ENCODE data around the gene GRIA3.
A peak's percentile ranks its signal among the peaks of the same experiment; 100 is the strongest.

GRIA3 gene

GRCh38 chrX:123282241-123282640 is 98.2 kb downstream of the GRIA3 start:
- DNase-seq, result no peak

- peak; percentile 65 for DNase-seq
These were observed 99.3 kb downstream of the GRIA3 start for GRCh38 chrX:123283407-123283806.

GRCh38 chrX:123291623-123292022 is 107.5 kb downstream of the GRIA3 start:
- peak; percentile 0 for DNase-seq

GRCh38 chrX:123298026-123298425 is 113.9 kb downstream of the GRIA3 start:
- no peak for DNase-seq

- no peak for DNase-seq
These were observed 119.4 kb downstream of the GRIA3 start for GRCh38 chrX:123303429-123303828.

- DNase-seq, result no peak
These were observed 124.6 kb downstream of the GRIA3 start for GRCh38 chrX:123308658-123309057.

- no peak for DNase-seq
These were observed 126.0 kb downstream of the GRIA3 start for GRCh38 chrX:123310112-123310511.

GRCh38 chrX:123311486-123311885 is 127.4 kb downstream of the GRIA3 start:
- DNase-seq, result no peak

GRCh38 chrX:123313486-123313885 is 129.4 kb downstream of the GRIA3 start:
- no peak for DNase-seq

- no peak for DNase-seq
These were observed 136.5 kb downstream of the GRIA3 start for GRCh38 chrX:123320622-123321021.

- DNase-seq, result no peak
These were observed 138.5 kb downstream of the GRIA3 start for GRCh38 chrX:123322536-123322935.

GRCh38 chrX:123324625-123325024 is 140.5 kb downstream of the GRIA3 start:
- DNase-seq, result no peak

- DNase-seq, result no peak
These were observed 146.3 kb downstream of the GRIA3 start for GRCh38 chrX:123330229-123330942.

GRCh38 chrX:123331349-123331748 is 147.3 kb downstream of the GRIA3 start:
- DNase-seq, result no peak

GRCh38 chrX:123331859-123332258 is 147.8 kb downstream of the GRIA3 start:
- no peak for DNase-seq

GRCh38 chrX:123336666-123337065 is 152.6 kb downstream of the GRIA3 start:
- DNase-seq, result no peak

GRCh38 chrX:123337886-123338639 is 154.0 kb downstream of the GRIA3 start:
- peak; percentile 2 for DNase-seq

- no peak for DNase-seq
These were observed 155.3 kb downstream of the GRIA3 start for GRCh38 chrX:123339221-123339905.

- DNase-seq, result no peak
These were observed 156.6 kb downstream of the GRIA3 start for GRCh38 chrX:123340696-123341095.

GRCh38 chrX:123348468-123348867 is 164.4 kb downstream of the GRIA3 start:
- DNase-seq, result no peak

GRCh38 chrX:123350226-123350625 is 166.1 kb downstream of the GRIA3 start:
- no peak for DNase-seq

- DNase-seq, result no peak
These were observed 173.9 kb downstream of the GRIA3 start for GRCh38 chrX:123357941-123358340.

GRCh38 chrX:123358457-123358856 is 174.4 kb downstream of the GRIA3 start:
- no peak for DNase-seq

GRCh38 chrX:123361371-123361770 is 177.3 kb downstream of the GRIA3 start:
- no peak for DNase-seq
